ENCODE data around the gene RTN3.

RTN3 gene

DNA sequence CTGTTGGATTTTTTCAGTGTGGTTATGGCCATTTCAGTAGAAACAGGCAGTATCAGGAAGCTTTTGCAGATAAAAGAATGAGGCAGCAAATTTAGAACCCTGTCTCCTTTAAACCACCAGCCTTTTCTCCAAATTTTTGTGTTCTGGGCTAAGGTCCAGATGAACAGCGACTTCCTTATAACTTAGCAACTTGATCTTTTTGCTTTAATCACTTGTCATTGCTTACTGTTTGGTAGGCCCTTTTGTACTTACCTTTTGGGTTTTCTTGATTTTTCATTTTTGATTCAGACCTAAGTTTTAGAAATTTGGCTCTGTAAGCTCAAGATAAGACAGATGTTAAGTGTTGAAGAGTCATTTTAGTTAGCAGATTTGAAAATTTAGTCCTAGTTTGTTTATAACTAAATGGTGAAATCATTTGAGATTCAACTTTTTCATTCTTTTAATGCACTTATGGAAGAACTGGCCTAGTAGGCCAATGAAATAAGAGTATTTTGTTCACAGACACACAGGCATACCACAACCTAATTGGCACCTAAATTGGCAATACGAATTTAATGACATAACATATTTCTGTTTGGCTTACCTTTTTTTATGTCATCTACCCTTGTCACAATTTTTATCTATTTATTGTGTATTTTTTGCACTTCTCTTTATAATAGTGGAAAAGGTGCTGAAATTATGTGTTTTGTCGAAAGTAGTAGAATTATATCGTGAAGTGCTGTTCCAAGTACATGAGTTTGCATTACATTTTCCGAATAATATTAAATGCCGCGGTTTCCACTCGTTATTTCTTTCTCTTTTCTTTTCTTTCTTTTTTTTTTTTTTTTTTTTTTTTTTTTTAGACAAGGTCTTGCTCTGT, 2.1 kb downstream of the RTN3 start:
- DNase-seq, result peak; percentile 92

DNA sequence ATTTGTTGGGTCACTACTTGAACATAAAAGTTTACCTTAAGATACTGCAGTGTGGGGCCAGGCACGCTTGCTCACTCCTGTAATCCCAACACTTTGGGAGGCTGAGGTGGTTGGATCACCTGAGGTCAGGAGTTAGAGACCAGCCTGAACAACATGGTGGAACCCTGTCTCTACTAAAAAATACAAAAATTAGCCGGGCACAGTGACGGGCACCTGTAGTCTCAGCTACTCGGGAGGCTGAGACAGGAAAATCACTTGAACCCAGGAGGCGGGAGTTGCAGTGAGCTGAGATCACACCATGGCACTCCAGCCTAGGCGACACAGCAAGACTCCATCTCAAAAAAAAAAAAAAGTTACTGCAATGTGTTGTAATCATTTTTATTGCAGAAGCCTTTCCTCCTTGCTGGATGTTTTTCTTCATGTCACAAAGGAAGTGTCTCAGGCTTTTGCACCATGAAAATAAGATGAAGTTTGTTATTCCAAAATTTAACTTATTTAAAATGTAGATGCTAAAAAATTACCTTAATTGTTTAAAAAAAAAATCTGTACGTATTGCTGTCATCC, 3.9 kb downstream of the RTN3 start:
- DNase-seq, result peak; percentile 37

- DNase-seq, result no peak
These were observed 5.6 kb downstream of the RTN3 start for GRCh38 chr11:63686926-63687325.

DNA sequence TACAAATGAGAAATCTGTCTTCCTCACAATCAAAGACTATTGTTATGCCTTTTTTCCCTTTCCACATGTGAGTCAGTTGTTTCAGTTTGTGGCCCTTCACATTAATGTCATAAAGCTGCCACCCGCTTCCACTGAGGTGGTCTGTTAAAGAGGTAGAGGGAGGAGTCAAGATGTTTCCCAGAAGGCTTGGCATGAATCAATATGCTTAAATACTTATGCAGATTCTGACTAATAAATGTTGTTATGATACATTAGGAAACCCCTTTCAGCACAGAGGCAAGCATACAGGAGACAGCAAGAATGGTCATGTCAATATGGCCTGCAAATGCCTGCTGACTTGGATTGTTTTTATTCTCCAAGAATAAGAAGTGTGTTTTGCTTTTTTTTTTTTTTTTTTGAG, 6.5 kb downstream of the RTN3 start:
- peak; percentile 20 for DNase-seq

- DNase-seq, result no peak
These were observed 13.3 kb downstream of the RTN3 start for GRCh38 chr11:63694596-63694995.

- DNase-seq, result peak; percentile 61
These were observed 17.9 kb downstream of the RTN3 start for GRCh38 chr11:63698976-63699733.

DNA sequence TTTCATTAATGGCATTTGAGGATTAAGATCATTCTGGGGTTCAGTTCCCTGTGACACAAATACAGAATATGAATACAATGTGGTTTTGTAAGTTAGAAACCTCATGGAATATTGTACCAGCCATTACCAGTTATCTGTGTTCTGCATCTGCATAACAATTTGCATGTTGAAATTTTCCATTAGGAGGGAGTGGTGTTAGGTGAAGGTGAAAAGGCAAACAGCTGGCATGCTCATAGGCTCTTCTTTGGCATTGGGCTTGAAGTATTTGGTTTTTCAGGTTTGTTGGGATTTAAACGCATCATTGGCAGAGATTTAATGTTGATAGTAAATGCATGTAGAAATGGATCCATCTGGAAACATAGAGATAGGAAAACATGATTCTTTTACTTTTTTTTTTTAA, 18.6 kb downstream of the RTN3 start:
- DNase-seq, result no peak

GRCh38 chr11:63705526-63705925, 24.2 kb downstream of the RTN3 start:
- DNase-seq, result no peak

- DNase-seq, result no peak
These were observed 27.5 kb downstream of the RTN3 start for GRCh38 chr11:63708764-63709163.

DNA sequence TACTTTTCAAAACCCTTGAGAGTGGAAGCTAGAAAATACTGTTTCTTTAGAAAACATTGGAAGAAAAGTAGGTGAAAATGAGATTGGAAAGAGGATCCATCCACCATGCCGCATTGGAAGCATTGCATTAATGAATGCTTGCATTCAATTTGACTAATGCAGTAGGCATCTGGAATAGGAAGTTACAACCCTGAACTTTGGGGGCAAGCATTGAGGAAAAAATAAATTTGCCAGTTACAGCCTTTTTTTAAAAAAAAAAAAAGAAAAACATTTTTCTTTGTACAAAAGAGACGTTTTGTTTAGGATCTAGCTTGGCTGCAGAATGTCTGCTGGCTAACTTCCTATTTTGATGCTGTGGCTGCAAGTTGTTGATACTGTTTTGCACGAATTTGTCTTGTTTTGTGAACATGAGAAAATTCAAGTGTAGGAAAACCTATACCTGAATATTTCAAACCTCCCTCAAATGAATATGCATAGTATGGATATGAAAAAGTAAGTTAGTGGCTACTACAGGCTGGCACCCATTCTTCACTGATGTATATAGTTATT, 28.1 kb downstream of the RTN3 start:
- DNase-seq, result peak; percentile 14

- DNase-seq, result peak; percentile 87
These were observed 29.3 kb downstream of the RTN3 start for GRCh38 chr11:63710476-63711217.

DNA sequence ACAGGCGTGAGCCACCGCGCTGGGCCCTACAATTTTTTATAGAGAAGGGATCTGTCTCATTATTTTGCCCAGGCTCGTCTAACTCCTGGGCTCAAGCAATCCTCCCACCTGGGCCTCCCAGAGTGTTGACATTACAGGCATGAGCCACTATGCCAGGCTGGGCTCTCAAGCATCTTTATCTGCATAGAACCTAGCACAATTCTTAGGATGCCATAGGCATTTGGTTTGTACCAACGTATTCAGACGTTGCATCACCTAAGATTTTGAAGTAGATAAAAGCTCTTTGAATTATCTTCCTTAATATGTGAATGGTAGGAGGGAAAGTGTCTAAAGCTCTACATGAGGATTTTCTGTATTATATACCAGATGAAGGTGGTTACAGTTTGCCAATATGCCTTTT, 30.5 kb downstream of the RTN3 start:
- DNase-seq, result no peak

DNA sequence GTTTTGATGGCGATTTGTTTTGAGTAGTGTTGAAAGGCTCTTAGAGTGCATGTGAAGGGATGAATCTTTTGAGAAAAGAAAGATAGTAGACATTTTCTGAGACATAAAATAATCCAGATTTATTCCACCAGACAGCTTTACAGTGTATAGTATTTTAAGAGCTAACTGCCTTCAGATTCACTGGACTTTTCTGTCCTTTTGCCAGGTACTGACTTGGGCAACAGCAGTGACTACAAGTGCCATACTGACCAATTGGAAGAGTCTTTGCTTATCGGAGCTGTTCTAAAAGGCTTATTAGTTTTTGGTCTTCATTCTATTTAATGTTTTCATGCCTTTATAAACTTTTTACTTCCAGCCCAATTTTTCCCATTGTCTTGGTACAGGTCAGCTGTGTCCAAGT, 32.5 kb downstream of the RTN3 start:
- no peak for DNase-seq

GRCh38 chr11:63716046-63716445, 34.7 kb downstream of the RTN3 start:
- DNase-seq, result no peak

DNA sequence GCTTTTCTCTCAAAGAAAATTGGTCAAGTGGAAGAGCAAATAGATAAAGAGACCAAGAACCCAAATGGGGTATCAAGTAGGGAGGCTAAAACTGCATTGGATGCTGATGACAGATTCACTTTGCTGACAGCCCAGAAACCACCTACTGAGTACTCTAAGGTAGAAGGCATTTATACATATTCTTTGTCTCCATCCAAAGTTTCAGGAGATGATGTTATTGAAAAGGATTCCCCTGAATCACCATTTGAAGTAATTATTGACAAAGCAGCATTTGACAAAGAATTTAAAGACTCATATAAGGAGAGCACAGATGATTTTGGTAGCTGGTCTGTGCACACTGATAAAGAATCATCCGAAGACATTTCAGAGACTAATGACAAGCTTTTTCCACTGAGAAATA, 37.7 kb downstream of the RTN3 start:
- no peak for DNase-seq

- peak; percentile 18 for DNase-seq
These were observed 38.7 kb downstream of the RTN3 start for GRCh38 chr11:63719987-63720386.

DNA sequence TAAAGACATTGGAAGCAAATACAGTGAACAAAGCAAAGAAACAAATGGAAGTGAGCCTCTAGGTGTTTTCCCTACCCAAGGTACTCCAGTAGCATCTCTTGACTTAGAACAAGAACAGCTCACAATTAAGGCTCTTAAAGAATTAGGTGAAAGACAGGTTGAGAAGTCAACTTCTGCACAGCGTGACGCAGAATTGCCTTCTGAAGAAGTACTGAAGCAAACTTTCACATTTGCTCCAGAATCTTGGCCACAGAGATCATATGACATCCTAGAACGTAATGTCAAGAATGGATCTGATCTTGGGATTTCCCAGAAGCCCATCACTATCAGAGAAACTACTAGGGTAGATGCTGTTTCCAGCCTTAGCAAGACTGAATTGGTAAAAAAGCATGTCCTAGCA, 39.3 kb downstream of the RTN3 start:
- DNase-seq, result no peak

DNA sequence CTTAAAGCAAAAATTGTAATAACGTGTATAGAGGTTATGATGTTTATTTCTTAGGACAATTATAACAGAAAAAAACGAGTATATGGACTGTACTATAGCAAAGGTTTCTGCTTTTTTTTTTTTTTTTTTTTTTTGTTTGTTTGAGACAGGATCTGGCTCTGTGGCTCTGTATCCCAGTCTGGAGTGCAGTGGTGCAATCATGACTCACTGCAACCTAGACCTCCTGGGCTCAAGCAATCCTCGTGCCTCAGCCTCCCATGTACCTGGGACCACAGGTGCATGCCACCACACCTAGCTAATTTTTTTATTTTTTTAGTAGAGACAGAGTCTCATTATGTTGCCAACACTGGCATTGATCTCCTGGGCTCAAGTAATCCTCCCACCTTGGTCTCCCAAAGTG, 48.0 kb downstream of the RTN3 start:
- DNase-seq, result no peak

DNA sequence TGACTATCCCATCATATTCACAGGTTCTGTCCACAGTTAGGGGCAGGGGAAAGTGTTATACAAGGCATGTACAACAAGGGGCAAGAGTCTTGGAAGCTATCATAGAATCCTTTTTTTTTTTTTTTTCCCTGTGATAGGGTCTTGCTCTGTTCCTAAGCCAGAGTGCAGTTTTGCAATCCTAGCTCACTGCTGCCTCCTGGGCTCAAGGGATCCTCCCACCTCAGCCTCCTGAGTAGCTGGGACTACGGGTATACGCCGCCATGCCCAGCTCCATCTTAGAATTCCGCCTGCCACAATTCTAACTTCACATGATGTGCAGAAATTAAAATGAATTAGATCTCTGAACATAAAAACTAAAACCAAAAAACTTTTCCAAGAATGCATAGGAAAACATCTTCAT, 55.6 kb downstream of the RTN3 start:
- DNase-seq, result peak; percentile 13

- peak; percentile 50 for DNase-seq
These were observed 56.4 kb downstream of the RTN3 start for GRCh38 chr11:63737718-63738117.

DNA sequence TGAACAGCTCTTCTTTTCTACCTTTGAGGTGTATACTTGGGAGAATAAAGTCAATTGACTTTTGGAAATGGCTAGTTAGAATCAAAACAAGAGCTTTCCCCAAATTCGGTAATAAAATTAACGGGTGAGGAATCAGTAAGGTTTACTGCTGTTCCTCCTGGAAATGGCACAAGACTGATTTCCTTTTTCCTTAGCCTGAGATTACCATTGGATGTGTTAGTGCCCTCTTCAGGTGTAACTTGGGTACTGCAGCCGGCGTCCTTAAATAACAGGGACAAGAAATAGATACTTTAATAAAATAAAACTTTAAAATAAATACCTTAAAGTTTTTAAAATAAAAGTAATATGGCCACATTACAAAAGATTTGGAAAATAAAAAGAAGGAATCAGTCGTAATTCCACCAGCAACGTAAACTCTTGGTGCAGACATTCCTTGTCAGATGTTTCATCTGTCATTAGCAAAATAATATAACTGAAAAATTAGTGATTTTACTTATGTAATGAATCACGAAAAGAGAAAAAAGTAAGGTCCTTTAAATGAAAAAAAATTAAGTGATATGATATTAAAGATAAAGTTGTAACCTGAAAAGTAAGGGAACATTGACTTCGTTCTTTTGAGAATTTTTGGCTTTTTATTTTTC, 57.5 kb downstream of the RTN3 start:
- peak; percentile 86 for DNase-seq
